GM19455 (cell line): ENCODE measurements around the gene COPS9.

Experiments used
- ATAC-seq: cut with Tn5 transposase; IDR thresholded peaks from one replicate; pipeline ENCODE4 v1.9.1; 2021; ENCODE audit not compliant: unreplicated experiment

Gene COPS9

GRCh38 chr2:240151477-240152031, 15.4 kb upstream of the COPS9 start:
- no peak for ATAC-seq

GRCh38 chr2:240149943-240150784, 14.1 kb upstream of the COPS9 start:
- ATAC-seq: no peak

DNA sequence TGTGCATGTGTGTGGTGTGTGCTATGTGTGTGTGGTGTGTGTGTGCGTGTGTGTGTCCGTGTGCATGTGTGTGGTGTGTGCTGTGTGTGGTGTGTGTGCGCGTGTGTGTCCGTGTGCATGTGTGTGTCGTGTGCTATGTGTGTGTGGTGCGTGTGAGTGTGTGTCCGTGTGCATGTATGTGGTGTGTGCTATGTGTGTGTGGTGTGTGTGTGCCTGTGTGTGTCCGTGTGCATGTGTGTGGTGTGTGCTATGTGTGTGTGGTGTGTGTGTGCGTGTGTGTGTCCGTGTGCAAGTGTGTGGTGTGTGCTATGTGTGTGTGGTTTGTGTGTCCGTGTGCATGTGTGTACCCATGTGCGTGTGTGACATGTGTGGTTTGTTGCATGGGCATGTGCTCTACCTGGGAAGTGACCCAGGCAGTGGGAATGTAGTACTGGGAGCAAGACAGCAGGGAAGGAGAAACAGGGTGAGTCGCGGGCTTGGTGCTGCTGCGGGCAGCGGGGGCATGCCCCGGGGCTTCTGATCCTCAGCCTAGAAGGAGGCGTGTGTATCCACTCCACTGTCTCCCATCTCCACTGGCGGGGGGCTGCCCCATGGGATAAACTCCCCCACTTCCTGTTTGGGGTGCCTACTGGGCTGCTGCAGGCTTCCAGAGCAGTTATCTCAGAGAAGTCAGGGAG, 11.9 kb upstream of the COPS9 start:
- no peak for ATAC-seq

GRCh38 chr2:240147382-240147781, 11.3 kb upstream of the COPS9 start:
- no peak for ATAC-seq

DNA sequence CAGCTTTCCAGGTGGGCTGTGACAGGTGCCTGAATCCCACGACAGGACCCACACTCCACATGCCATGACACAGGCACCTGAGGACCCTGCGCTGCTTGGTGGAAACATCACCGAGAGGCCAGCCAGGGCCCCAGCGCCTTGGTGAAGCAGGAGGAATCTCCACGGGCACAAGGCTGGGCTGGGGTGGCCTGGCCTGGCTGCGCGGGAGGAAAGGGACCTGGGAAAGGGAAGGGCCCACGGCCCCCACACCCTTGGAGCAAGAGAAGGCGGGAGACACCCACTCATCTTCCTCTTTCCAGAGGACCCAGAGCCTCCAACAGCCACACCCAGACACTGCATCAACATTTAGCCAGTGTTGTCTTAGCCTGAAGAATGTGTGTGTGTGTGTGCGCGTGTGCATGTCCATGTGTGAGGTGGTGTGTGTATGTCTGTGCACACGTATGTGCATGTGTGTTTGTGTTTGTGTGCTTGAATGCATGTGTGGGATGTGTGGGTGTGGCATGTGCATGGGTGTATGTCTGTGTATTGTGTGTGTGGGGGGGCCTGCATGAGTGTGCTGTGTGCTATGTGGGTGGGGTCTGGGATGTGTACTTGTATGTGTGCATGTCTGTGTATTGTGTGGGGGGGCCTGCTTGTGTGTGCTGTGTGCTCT, 10.6 kb upstream of the COPS9 start:
- no peak for ATAC-seq

DNA sequence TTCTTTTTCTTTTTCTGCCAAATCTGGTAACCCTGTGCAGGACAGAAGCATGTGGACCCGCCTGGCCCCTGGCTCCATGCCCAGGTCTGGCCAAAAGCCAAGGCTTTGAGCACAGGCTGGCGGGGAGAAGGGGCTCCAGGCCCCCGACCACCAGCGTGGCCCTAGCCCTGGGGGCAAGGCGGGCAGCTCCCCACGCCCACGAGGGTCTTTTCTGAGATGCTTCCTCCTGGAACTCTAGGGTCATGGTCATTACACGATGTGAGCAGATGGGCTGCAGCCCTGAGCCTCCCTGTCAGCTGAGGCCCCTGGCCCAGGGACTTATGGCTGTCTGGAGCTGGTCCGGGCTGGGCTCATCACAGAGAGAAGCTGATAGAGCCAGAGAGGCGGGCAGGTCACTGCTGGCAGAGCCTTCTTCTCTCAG, 10.0 kb upstream of the COPS9 start:
- ATAC-seq: no peak

- ATAC-seq: no peak
Observed at GRCh38 chr2:240145461-240145860, 9.4 kb upstream of the COPS9 start.

GRCh38 chr2:240144649-240145261, 8.7 kb upstream of the COPS9 start:
- no peak for ATAC-seq

- ATAC-seq: no peak
Observed at GRCh38 chr2:240143801-240144648, 7.9 kb upstream of the COPS9 start.

DNA sequence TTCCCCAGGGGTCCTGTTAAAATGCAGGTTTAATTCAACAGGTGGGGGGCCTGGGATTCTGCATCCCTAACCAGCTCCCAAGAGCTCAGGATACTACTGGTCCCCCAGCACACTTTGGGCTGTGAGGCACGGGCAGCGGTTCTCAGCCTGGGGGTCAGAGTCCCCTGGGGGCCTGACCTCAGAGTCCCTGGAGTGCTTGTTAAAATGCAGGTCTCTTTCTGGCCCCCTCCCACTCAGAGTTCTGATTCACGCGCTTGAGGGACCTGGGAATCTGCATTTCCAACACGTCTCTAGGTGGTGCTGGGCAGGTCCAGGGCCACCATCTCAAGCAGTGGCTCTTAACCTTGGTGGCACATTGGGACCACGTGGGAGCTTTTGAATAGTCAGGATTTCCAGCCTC, 7.2 kb upstream of the COPS9 start:
- no peak for ATAC-seq

DNA sequence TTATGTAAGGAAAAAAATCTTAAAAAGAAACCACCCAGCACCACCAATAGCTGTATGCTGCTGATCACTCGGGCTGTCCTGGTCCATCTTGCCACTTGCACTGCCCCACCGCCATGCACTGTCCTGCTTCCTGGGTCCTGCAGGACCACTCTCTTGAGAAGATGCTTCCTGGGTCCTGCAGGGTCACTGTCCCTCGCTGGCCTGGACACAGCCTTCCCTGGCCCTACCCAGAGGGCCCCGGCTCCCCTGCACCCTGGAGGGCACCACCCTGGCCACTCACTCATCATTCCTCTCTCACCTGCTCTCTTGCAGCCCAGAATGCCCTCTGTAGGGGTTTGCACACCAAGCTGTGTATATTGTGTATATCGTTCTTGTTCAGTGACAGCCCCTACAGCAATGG, 6.8 kb upstream of the COPS9 start:
- no peak for ATAC-seq

GRCh38 chr2:240142256-240142775, 6.2 kb upstream of the COPS9 start:
- ATAC-seq: no peak

- ATAC-seq: no peak
Observed at GRCh38 chr2:240141736-240142135, 5.6 kb upstream of the COPS9 start.

DNA sequence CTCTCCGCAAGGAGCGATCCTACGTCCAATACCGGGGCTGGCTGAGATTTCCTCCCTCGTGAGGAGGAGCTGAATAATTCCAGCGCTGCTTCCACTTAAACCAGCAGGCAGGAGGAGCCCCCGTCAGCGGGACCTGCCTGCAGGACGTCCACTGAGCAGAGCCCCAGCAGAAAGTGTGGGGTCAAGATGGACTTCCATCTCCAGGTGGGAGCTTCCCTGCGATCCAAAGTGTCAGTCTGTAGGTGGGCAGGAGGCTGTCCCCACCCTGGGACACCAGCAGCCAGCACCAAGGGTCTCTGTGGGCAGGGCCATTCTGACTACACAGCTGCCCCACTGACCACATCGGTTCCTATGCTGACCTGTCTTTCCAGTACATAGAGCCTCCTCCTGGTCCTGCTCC, 4.8 kb upstream of the COPS9 start:
- ATAC-seq: no peak

DNA sequence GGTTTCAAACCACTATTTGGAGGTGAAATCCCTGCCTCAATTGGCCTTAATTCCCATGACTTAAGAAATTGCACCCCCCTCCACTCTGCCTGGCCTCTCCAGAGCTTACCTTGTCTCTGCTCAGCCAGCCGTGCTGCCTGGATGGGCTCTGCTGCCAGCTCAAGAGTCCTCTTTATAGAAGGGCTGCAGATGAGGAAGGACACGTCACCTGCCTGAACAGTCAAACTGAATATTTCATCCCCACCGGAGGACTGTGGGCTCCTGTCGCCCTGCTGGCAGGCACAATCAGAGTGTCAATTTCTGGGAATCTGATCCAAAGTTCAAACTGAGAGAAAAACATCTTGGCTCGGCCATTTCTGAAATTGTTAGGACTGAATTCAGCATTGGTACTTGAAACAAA, 4.4 kb upstream of the COPS9 start, which contains the start of gene OTOS:
OTOS (minus strand) TSS at position 148 of the 400 bp plus-strand sequence. CDS start 332 bp downstream, outside the sequence.
- no peak for ATAC-seq

DNA sequence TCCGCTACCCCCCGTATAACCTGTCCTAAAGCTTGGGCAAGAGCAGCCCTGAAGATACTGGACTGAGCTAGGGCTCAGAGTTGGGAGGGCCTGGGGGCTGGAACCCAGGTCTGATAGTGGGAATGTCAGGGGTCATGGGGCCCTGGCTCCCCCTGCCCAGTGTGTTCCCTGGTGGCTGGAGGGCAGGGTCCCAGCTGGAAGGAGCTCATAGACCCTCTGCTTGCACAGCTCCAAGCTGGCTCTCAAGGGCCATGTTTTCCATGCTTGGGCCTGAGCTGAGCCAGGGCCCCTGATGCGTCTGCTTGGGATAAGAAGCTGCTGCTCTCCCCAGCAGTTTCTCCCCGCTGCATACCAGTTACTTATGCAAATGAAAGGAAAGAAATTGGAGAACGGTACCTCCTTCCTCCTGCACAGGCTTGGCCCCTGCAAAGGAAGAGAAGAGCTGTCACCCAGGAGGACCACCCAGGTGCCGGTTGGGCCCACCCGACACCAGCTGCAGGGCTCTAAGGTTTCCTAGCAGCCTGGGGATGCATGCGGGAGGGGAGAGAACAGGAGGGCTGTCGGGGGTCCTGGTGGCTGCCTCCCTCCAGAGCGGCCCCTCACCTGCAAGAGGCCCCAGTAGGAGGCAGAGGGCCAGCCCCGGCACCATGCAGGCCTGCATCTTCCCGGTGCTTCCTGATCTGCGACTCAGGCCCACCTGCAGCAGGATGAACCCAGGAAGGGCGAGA, 3.7 kb upstream of the COPS9 start:
- no peak for ATAC-seq

GRCh38 chr2:240139011-240139441, 2.9 kb upstream of the COPS9 start:
- ATAC-seq: no peak

DNA sequence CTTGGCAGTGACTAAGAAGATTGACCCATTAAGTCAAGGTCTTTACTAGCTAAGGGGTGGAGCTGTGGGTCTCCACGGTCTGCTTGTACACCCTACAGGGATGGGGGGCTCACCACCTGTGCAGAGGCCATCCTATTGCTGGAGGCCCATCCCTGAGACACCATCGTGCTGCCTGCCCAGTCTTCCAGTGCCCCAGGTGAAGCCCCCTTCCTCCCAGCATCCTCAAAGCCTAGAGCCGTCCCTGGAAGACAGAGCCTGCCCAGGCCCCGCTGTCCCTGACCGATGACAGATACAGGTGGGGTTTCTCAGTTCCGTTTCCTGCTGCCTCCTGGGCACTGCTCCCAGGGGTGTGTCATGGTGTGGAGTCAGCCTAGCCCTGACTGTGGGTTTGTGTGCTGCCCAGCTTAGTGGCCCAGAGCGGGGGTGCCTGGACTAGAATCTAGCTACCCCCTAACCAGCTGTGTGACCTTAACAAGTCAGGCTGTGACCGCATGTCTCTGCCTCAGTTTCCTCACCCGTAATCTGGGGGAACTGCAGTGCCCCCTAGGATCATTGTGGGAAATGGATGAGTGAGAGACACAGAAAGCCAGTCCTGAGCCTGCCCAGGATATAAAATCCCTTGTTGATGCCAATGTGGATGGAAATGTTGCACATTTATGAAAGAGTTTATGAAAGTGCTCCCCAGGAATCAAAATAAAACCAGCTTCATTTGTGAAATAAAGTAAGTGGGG, 2.3 kb upstream of the COPS9 start:
- no peak for ATAC-seq
